Colonic mucosa (tissue), 4 donors: ENCODE measurements around the gene ROCK1. TPM values are rescaled to one million over a fixed set of nuclear protein-coding genes. Genes with fewer than 3 reads are reported as not detected.

Source experiments
- DNase-seq: peaks from one replicate; pipeline ENCODE4 v3.0.0-alpha.2; 2020
- H3K27ac ChIP-seq: fragments of 200-600 bp; one replicate; pipeline ENCODE4 v1.8.0; 2021
- H3K27me3 ChIP-seq: fragments of 200-600 bp; one replicate; pipeline ENCODE4 v1.8.0; 2021
- H3K36me3 ChIP-seq: fragments of 200-600 bp; one replicate; pipeline ENCODE4 v1.8.0; 2021
- H3K4me1 ChIP-seq: fragments of 200-600 bp; one replicate; pipeline ENCODE4 v1.8.0; 2021; ENCODE audit warnings: mild to moderate bottlenecking
- H3K4me3 ChIP-seq: fragments of 200-600 bp; one replicate; pipeline ENCODE4 v1.8.0; 2021
- H3K9ac ChIP-seq, 2 donors: one replicate each; pipeline ENCODE4 v1.7.0; 2013; ENCODE audit warnings: control low read depth in 2 of 2, low read depth in 2 of 2, low read length in 2 of 2
- H3K9me3 ChIP-seq: fragments of 200-600 bp; one replicate; pipeline ENCODE4 v1.8.0; 2021
- CTCF ChIP-seq: fragments of 200-600 bp; IDR thresholded peaks from one replicate; pipeline ENCODE4 v1.8.0; 2022; ENCODE audit warnings: antibody characterized with exemption, mild to moderate bottlenecking
- intact Hi-C: fragments of 100-400 bp; cut with DNase I; formaldehyde crosslinking; loops from one replicate; pipeline ENCODE4 v1.14.1; 2022
- total RNA-seq, 2 donors: library from RNA; stranded (reverse); fragmentation: NEBNext Ultra II Directional in 1 of 2; extraction: Animal tissue kit (Norgen Biotek cat#: 25700) in 1 of 2; gene quantifications; one replicate each; pipeline ENCODE4 v1.2.1, GENCODE V29; 2021
- donor health status: healthy.
- donor health status: DM: no; HTN: no; CAD: no.
- donor health status: DM: no; HTN: no; CAD: no.

Gene ROCK1
- total RNA-seq, 2 donors from 2014 or later, result 28.9 to 39.5 TPM

GRCh38 chr18:21118806-21119205 lies 7.2 kb upstream of the ROCK1 start:
- H3K36me3 ChIP-seq, result no peaks in the 10 kb centered on the region
- no peaks in the 10 kb centered on the region for H3K27me3 ChIP-seq
- no peak for DNase-seq
- intact Hi-C loops, result loop anchor here (10.0 kb wide), 2 partner anchors 56 to 134 kb away; no protein-coding TSS in a partner anchor
- no peaks in the 10 kb centered on the region for H3K9me3 ChIP-seq
- no peaks in the 10 kb centered on the region for H3K4me1 ChIP-seq
- no peak for TF ChIP-seq CTCF
- H3K27ac ChIP-seq, result no peak overlapping the region
- H3K4me3 ChIP-seq, result no peak overlapping the region
- no peak overlapping the region for H3K9ac ChIP-seq

GRCh38 chr18:21117409-21118131 lies 6.0 kb upstream of the ROCK1 start:
- no peak for DNase-seq
- Histone ChIP-seq H3K36me3 (no peaks in the 10 kb centered on the region), H3K9ac (no peak overlapping the region), H3K4me1 (no peaks in the 10 kb centered on the region), H3K27ac (no peak overlapping the region), H3K27me3 (no peaks in the 10 kb centered on the region), H3K4me3 (no peak overlapping the region), H3K9me3 (no peaks in the 10 kb centered on the region)
- TF ChIP-seq CTCF, result no peak
- intact Hi-C loops, result loop anchor here (10.0 kb wide), 2 partner anchors 57 to 133 kb away; no protein-coding TSS in a partner anchor

GRCh38 chr18:21115519-21116411 lies 4.2 kb upstream of the ROCK1 start:
- no peak for DNase-seq
- Histone ChIP-seq H3K9me3 (no peaks in the 10 kb centered on the region), H3K4me1 (no peaks in the 10 kb centered on the region), H3K36me3 (no peaks in the 10 kb centered on the region), H3K27me3 (no peaks in the 10 kb centered on the region), H3K9ac (no peak overlapping the region), H3K4me3 (no peak overlapping the region), H3K27ac (no peak overlapping the region)
- TF ChIP-seq CTCF, result no peak
- intact Hi-C loops, result loop anchor here (10.0 kb wide), 2 partner anchors 59 to 131 kb away; no protein-coding TSS in a partner anchor

GRCh38 chr18:21112543-21113105 lies 1.0 kb upstream of the ROCK1 start:
- H3K4me3 ChIP-seq, result peak overlapping the region; percentile 94
- no peak for DNase-seq
- H3K9ac ChIP-seq, result peak overlapping the region; percentile 28 to 74
- H3K36me3 ChIP-seq, result no peaks in the 10 kb centered on the region
- intact Hi-C loops, result loop anchor here (10.0 kb wide), 2 partner anchors 62 to 128 kb away; no protein-coding TSS in a partner anchor
- no peaks in the 10 kb centered on the region for H3K27me3 ChIP-seq
- TF ChIP-seq CTCF, result no peak
- peak overlapping the region; percentile 97 for H3K27ac ChIP-seq
- H3K9me3 ChIP-seq, result no peaks in the 10 kb centered on the region
- H3K4me1 ChIP-seq, result no peaks in the 10 kb centered on the region

- DNase-seq, result no peak
- intact Hi-C loops, result loop anchor here (10.0 kb wide), 2 partner anchors 63 to 127 kb away; no protein-coding TSS in a partner anchor
- Histone ChIP-seq H3K9ac (peak overlapping the region; percentile 28 to 74), H3K36me3 (no peaks in the 10 kb centered on the region), H3K27me3 (no peaks in the 10 kb centered on the region), H3K4me3 (peak overlapping the region; percentile 94), H3K9me3 (no peaks in the 10 kb centered on the region), H3K4me1 (no peaks in the 10 kb centered on the region), H3K27ac (peak overlapping the region; percentile 97)
- no peak for TF ChIP-seq CTCF
Measured at GRCh38 chr18:21112140-21112473, 494 bp upstream of the ROCK1 start.
